Vagina (tissue), 2 donors: ENCODE data around the gene PRR4. TPM values are rescaled to one million over a fixed set of nuclear protein-coding genes. Genes with fewer than 3 reads are reported as not detected.

Source experiments
- DNase-seq, 2 donors: peaks; one replicate each; pipeline ENCODE4 v3.0.0-alpha.2; 2017; ENCODE audit errors: extremely low spot score in 2 of 2
- H3K27ac ChIP-seq: fragments of 200-600 bp; sonication (generic); one replicate; pipeline ENCODE4 v1.5.1; 2019
- H3K27me3 ChIP-seq: fragments of 200-600 bp; sonication (generic); one replicate; pipeline ENCODE4 v1.5.1; 2019
- H3K36me3 ChIP-seq, 2 donors: fragments of 200-600 bp; sonication (generic); one replicate each; pipeline ENCODE4 v1.5.1; 2017 to 2019
- H3K4me1 ChIP-seq: fragments of 200-600 bp; sonication (generic); one replicate; pipeline ENCODE4 v1.5.1; 2019
- H3K4me3 ChIP-seq, 2 donors: fragments of 200-600 bp; sonication (generic); 1 replicate in 1 of 2; 2 replicates in 1 of 2; pipeline ENCODE4 v1.5.1; 2016 to 2019
- H3K9me3 ChIP-seq: fragments of 200-600 bp; sonication (generic); one replicate; pipeline ENCODE4 v1.5.1; 2019
- CTCF ChIP-seq, 3 experiments: fragments of 450-650 bp in 2 of 3; fragments of 200-600 bp in 1 of 3; sonication (generic) in 1 of 3; IDR thresholded peaks; one replicate each; pipeline ENCODE4 v1.5.1; 2017 to 2019; ENCODE audit warnings: antibody characterized with exemption in 3 of 3, mild to moderate bottlenecking in 2 of 3, moderate library complexity in 2 of 3
- POLR2A ChIP-seq, 2 donors: fragments of 450-650 bp; IDR thresholded peaks; one replicate each; pipeline ENCODE4 v1.6.1; 2017; ENCODE audit warnings: antibody characterized with exemption in 2 of 2, mild to moderate bottlenecking in 2 of 2, moderate library complexity in 2 of 2
- POLR2AphosphoS5 ChIP-seq, 2 donors: sonication (generic); formaldehyde crosslinking; IDR thresholded peaks; one replicate each; pipeline ENCODE4 v1.9.0; 2017; ENCODE audit warnings: antibody characterized with exemption in 2 of 2, mild to moderate bottlenecking in 2 of 2, low read depth in 1 of 2; ENCODE audit not compliant: insufficient read depth in 1 of 2
- intact Hi-C: fragments of 100-400 bp; cut with DNase I; formaldehyde crosslinking; loops from one replicate; pipeline ENCODE4 v1.15.1; 2023
- total RNA-seq: library from RNA; depleted of rRNA; stranded (reverse); fragments of >200 nt; gene quantifications from one replicate; pipeline ENCODE4 v1.2.3, GENCODE V29; 2016

Gene PRR4
- total RNA-seq, 1 donor from 2014 or later, result 6.1 TPM

- no peak for DNase-seq
- Histone ChIP-seq H3K9me3 (peaks cover 10% of the 10 kb centered on the region), H3K36me3 (no peaks in the 10 kb centered on the region), H3K4me3 (no peak overlapping the region), H3K4me1 (no peaks in the 10 kb centered on the region), H3K27me3 (no peaks in the 10 kb centered on the region), H3K27ac (no peak overlapping the region)
- TF ChIP-seq POLR2AphosphoS5 (IDR thresholded peaks at IDR 0.05; ENCODE audit: insufficient read depth in 1 of 2, low read depth in 1 of 2) (no peak), POLR2A (IDR thresholded peaks at IDR 0.05) (no peak), CTCF (IDR thresholded peaks at IDR 0.05) (no peak)
- intact Hi-C loops, result no loop called here
Observed at GRCh38 chr12:10853776-10854175, 4.5 kb upstream of the PRR4 start.

- H3K9me3 ChIP-seq, result peaks cover 10% of the 10 kb centered on the region
Observed at GRCh38 chr12:10851243-10851858, 2.1 kb upstream of the PRR4 start.

GRCh38 chr12:10847744-10848143, 1.5 kb downstream of the PRR4 start:
- TF ChIP-seq CTCF (IDR thresholded peaks at IDR 0.05), result no peak
- TF ChIP-seq POLR2A (IDR thresholded peaks at IDR 0.05), result no peak
- DNase-seq, result no peak
- H3K4me1 ChIP-seq, result no peaks in the 10 kb centered on the region
- no peak overlapping the region for H3K4me3 ChIP-seq
- no peaks in the 10 kb centered on the region for H3K27me3 ChIP-seq
- no peaks in the 10 kb centered on the region for H3K9me3 ChIP-seq
- no peaks in the 10 kb centered on the region for H3K36me3 ChIP-seq
- intact Hi-C loops, result no loop called here
- no peak overlapping the region for H3K27ac ChIP-seq

More at GRCh38 chr12:10851243-10851858, 2.1 kb upstream of the PRR4 start:
- DNase-seq, result no peak
- H3K4me1 ChIP-seq, result no peaks in the 10 kb centered on the region
- TF ChIP-seq POLR2A (IDR thresholded peaks at IDR 0.05) (no peak), POLR2AphosphoS5 (IDR thresholded peaks at IDR 0.05; ENCODE audit: insufficient read depth in 1 of 2, low read depth in 1 of 2) (no peak), CTCF (IDR thresholded peaks at IDR 0.05) (no peak)
- H3K27ac ChIP-seq, result no peak overlapping the region
- no peaks in the 10 kb centered on the region for H3K27me3 ChIP-seq
- intact Hi-C loops, result no loop called here
- H3K36me3 ChIP-seq, result no peaks in the 10 kb centered on the region
- H3K4me3 ChIP-seq, result no peak overlapping the region

- intact Hi-C loops, result no loop called here
- no peak overlapping the region for H3K4me3 ChIP-seq
- H3K27me3 ChIP-seq, result no peaks in the 10 kb centered on the region
- no peak for TF ChIP-seq POLR2AphosphoS5 (IDR thresholded peaks at IDR 0.05; ENCODE audit: insufficient read depth in 1 of 2, low read depth in 1 of 2)
- TF ChIP-seq POLR2A (IDR thresholded peaks at IDR 0.05), result no peak
- no peak for TF ChIP-seq CTCF (IDR thresholded peaks at IDR 0.05)
- peaks cover 0 to 4% of the 10 kb centered on the region in 2 donors for H3K36me3 ChIP-seq
- H3K4me1 ChIP-seq, result no peaks in the 10 kb centered on the region
- H3K27ac ChIP-seq, result no peak overlapping the region
- H3K9me3 ChIP-seq, result no peaks in the 10 kb centered on the region
- no peak for DNase-seq
Observed at GRCh38 chr12:10842862-10843261, 6.4 kb downstream of the PRR4 start.

GRCh38 chr12:10838461-10838860, 10.8 kb downstream of the PRR4 start:
- H3K27me3 ChIP-seq, result no peaks in the 10 kb centered on the region
- no peaks in the 10 kb centered on the region for H3K9me3 ChIP-seq
- no peak for TF ChIP-seq CTCF (IDR thresholded peaks at IDR 0.05)
- no peak for TF ChIP-seq POLR2AphosphoS5 (IDR thresholded peaks at IDR 0.05; ENCODE audit: insufficient read depth in 1 of 2, low read depth in 1 of 2)
- no peak for TF ChIP-seq POLR2A (IDR thresholded peaks at IDR 0.05)
- intact Hi-C loops, result no loop called here
- no peaks in the 10 kb centered on the region for H3K4me1 ChIP-seq
- peaks cover 0 to 4% of the 10 kb centered on the region in 2 donors for H3K36me3 ChIP-seq
- no peak overlapping the region for H3K4me3 ChIP-seq
- H3K27ac ChIP-seq, result no peak overlapping the region
- DNase-seq, result no peak
